COLO668 (cell line): ENCODE data around the gene RASL12.

Experiments
- DNase-seq: peaks from one replicate; lab custom pipeline; 2025; ENCODE audit not compliant: unreplicated experiment; lab: John Stamatoyannopoulos, UW

The RASL12 gene

DNA sequence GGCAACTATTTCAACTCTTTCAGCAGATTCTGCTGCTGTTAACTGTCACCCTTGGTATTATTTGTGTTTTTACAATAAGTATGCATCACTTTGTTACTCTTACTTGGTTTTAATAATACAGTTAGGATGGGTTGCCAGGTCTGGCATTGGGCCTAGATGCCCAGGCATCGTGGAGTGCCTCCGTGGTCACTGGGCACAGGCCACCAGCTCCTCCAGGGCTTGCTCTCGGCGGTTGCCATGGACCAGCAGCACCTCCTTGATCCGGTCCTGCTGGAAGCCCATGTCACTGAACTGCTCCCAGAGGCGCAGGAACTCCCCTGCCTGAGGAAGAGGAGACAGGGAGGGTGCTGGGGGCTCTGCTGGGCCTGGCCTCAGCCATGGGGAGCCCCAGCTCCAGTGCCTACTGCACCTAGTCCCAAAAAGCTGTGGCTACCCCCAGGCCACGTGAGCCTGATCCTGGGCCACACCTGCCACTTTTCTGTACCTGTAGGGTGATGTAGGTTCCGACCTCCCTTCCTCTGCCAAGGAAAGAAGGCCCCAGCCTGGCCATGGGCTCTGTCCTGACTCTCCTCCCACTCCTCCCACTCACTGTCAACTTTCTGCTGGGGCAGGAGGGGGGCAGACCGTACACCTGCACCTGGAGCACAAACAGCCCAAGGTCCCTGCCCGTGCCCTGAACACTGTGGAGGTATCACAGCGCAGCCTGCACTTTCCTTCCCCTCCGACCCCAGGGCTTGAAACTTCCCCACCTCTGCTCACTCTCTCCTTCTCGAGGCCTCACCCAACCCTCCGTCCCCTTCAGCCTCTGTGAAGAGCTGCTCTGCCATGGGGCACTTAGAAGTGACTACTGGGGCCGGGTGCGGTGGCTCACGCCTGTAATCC, 25.4 kb upstream of the RASL12 start:
- DNase-seq: no peak

DNA sequence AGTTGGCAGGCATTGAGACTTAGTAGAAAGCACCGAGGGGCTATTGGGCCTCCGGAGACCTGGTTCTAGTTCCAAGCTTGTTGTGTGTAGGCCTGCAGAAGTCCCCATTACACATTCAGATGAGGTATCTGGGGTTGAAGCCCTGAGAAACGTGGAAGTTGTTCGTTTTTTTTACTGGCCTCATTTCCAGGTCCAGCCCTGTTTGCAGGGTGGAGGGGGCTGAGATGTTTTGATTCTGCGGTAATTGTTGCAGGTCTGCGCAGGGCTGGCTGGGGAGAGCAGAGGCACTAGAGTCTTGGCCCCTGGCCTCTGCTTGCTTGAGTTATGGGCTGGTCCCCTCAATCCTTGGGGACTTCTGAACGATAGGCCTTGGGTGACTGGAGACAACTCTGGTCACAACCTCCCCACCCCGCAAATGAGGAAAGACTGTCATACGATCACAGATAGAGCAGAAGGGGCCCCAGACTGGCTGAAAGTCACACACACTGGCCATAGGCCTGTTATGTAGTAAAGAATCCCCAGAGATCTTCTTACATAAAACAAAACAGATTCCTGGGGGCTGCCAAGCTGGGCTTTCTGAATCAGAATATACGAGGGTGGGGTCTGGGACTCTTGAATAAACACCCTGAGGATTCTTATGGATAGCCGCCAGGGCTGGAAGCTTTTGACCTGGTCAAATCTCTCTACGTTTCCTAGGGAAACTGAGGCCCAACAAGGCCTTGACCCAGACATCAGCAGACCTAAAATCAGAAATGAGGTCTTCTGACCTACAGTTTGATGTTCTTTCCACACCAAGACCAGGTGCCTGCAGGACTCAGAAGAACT, 24.4 kb upstream of the RASL12 start:
- DNase-seq: no peak

DNA sequence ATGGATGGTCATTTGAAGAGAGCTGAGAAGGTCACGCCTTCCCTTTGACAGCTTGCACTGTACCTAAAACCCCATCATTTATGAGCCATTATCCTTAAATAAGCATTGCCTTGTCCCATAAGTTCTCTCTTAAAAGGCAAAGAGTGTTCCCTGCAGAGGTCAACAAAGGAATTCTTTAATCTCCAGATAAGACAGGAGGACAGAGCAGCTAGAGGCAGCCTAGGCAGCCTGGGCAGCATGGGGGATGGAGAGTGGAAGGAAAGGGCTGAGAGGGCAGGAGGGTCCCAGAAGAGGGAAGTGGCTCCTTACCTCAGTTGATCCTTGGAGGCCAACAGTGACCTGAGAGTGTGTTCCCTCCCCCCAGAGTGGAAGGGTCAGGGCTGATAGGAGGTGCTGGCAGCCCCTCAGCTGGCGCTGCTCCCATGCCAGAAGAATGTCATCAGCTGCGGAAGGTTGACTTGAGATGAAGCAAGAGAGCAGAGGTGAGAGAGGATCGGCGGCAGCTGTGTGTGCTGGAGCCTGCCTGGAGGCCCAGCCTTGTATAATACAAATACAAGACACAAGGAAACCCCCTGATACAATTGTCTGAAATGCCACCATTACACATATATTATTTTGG, 21.5 kb upstream of the RASL12 start:
- DNase-seq: no peak

DNA sequence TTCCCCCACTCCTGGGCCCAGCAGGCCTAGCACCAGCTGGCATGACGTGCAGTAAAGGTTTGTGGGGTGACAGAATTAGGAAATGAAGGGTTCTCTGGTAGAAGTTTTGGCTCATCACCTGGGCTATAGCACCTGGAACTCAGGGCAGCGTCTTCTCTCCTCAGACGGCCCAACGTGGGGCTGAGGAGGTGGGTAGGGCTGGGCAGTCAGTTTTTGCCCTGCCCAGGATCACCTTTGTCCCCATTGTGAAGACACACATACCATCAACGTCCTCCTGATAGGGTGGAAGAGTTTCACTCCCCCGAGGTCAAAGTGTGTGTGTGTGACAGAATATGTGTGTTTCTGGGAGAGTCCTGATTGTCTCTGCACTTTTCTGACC, 20.8 kb upstream of the RASL12 start:
- DNase-seq: no peak

DNA sequence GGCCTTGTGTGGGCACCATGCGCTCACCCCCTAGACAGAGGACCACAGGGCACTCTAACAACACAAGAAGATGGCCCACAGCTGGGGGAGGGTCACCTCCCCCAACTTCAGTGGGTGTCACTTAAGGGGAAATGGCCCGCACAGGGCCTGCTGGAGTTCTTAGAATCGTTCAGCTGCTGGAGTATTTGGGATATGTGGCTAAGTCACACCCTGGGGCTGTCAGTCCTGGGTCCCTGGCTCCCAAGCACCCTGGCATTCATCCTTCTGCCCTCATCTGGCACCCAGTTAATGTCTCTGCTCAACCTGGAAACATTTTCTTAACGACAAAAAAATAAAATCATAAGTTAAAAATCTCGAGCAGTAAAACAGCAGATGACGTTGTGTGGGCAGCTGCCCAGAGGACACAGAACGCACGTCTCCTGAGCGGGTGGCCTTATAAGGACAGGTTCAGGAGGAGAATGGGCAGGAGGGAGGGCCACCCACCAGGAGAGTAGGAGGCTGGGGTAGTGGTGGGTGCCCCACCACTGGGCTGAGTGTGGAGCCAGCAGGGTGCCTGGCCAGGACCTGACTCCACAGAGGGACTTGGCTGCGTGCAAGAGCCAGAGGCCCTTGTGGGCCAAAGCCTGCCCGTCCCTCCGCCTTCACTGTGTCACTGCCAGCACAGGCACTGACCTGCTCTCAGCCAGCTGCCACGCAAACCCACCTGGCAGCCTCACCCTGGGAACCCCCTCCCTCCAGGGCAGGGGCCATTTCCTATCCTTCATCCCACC, 20.3 kb upstream of the RASL12 start:
- DNase-seq: no peak

DNA sequence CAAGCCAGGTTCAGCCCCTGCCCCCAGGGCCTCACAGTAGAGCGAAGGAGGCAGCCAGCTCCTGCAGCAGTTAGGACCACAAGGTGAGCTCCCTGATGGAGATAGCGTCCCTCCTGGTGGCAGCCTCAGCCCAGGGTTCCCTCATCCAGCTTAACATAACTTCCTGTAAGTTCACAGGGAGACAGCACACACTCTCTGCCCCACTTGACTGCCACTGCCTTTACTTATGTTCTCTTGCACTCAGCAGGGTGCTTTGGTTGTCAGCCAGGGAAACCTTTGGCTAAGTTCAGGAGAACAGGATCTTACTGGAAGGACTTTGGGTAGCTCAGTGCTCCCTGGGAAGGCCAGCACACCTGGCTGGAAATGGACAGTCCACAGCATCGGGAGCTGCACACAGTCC, 19.6 kb upstream of the RASL12 start:
- DNase-seq: no peak

DNA sequence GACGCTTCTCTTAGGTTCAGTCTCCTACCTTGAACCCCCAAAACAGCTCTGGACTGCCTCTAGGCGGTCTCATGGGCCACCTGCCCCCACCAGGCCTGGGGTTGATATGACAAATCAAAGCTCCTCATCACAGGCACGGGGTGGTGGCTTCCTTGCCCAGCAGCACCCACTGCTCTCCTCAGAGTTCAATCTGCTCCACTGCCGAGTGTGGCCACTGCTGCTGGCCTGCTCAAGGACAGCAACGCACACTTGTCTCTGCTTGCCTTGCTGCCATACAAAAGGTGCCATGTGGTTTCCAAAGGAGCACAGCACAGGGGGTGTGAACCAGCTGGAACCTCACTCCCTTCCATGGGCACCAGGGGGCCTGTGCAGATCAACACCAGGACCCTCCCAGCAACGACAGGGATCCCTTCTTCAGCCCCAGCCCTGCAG, 18.9 kb upstream of the RASL12 start:
- DNase-seq: no peak

DNA sequence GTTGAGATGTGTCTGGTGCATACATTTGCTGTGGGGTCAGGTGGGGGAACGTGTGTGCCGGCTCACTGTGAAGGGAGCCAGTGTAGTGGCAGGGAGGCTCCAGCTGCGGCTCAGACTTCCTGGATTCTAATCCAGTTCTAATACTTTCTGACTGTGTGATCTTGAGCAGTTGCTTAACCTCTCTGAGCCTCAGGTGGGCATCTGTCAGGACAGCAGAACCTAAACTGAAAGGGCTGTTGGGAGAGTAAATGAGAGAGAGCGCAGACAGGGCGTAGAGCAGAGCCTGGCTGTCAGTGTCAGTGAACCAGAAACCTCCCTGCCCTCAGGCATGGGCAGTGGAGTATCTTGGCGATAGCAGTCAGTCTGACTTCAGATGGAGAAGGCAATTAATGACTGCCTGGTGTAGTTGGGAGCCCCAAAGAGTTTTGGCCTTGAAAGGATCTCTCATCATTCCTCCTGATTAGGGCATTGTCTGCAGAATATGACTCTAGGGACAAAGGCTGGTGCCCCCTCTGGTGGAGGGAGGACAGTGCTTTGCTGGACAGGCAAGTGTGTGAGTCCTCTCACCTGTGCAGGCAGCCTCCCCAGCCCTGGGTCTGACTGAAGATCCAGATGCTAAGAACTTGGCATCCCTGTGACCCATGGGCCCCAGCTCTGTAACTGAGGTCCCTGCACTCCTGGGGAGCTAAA, 18.3 kb upstream of the RASL12 start:
- DNase-seq: peak; percentile 37

DNA sequence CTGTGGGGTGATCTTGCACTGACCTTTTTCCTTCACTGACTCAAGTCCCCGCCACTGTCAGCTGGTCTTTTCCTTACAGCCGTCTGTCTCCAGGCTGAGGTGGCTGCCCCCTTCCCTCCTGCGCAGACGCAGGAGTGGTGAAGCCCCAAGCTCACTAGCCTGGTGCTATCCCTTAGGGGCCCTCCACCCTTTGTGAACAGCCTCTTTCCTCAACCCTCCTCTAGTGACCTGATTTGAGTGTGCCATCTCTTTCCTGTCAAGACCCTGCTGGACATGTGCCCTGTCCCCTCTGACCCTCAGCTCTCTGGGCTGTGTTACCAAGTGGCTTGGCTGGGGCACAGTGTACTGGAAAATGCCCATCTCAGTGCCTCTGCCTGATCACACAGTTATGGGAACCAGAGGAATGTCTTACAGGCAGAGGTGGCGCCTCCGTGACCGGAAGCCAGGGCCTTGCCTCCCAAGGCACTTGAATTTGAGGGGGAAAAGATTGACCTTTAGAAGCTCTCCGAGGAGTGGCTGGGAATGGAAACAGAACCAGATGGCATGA, 17.5 kb upstream of the RASL12 start:
- DNase-seq: no peak

DNA sequence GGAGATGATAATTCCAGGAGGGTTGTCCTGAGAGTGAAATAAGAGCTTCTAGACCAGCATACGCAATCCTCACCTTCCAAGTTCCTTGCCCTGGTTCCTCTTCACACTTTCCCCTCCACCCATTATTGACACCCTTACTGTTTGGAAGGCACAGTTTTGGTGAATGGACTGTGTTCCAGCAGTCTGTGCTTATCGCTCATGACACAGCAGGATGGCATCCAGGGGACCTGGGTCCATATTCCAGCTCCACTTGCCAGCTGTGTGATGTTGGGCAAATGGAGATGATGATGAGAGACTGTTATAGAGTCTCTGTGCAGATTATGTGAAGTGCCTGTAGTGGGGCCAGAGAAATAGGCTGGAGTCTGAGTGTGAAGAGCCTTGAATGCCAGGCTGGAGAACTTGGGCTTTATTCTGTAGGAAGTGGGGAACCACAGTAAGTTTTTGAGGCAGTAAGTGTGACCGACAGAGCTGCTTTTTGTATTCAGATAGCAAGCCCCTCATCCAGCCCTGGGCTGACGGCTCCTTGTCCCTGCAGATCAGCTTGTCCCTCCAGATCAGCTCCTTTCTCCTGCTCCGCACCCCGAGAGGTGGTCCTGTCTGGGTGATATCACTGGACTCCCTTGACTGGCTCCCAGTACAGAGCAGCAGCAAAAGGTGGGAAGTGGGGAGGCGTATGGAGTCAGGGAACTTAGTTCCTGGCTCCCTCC, 16.9 kb upstream of the RASL12 start:
- no peak for DNase-seq

DNA sequence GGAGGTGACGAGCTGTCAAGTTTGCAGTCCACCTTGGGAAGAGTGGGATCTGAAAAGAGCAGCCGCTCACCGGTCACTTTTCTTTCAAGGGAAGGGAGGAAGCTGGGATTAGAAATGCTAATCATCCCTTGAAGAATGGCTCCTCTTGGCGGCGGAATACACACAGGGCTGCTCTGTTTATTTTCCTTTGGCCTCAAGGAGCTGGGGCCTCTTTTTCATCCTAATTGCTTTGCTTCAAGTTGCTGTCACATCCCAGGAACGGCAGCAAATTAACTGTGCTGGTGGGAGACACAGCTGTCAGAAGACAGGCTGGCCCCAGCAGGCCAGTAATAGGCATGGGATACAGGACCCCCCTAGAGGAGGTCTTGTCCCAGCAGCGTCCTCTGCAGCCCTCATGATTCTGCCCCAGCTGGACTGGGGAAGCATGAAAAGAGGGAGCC, 15.5 kb upstream of the RASL12 start:
- no peak for DNase-seq

DNA sequence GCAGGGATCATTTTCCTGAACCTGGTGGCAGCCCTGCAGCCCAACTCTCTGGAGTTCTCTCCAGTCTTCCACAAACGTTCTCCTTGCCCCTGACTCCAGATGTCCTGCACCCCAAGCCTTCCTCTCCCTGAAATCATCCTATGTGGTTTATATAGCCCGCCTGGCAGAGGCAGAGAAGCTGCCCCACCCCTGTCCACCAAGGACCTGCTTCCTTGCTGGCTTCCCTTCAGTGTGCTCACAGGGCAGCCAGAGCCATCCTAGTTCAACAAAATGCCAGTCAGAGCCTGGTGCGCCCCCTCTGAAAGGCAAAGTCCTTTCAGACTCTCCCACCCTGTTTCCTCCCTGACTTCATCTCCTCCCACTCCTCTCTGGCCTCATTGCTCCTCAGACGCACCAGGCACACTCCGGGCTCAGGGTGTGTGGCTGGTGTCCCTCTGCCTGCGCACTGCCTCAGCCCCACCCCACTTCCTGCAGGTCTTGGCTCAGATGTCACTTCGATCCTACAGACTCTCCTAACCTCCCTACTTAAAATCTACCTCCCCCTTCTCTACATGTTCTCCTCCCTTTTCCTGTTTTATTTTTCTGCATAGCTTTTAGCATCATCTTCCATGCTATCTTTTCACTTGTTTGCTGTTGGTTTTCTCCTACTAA, 14.6 kb upstream of the RASL12 start:
- no peak for DNase-seq

DNA sequence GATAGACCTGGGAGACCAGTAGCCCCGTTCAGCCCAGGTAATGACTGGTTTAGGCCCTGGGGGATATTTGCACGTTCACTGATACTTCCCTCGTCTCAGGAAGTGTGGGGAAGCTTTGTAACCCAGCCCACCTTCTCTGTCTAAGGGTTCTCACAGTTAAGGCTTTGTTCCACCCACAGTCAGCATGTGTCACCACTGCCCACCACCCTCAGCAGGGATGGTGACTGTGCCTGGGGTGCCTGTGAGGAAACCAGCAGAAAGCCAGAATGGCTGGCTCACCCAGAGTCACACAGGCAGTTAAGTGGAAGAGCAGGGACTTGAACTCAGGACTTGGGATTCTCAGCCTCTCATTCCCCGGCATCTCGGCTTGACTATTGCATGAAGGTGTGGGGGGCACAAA, 14.0 kb upstream of the RASL12 start:
- DNase-seq: no peak

DNA sequence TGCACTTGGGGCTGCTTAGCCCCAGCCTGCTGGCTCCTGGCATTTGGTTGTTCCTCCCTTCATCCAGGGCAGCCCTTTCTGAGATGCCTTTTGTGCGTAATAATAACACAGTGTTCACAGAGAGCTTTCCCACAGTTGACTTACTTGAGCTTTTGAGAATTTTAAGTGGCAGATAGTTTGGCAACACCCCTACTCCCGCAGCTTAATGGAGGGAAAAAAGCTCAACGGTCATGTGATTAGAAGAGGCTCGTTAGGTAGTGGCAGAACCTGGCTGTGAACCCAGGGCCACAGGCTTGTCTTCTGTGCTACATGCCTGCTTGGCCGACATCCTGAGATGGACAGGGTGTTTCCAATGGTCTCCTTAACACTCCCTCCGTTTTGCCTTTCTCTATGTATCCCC, 13.5 kb upstream of the RASL12 start:
- DNase-seq: no peak

DNA sequence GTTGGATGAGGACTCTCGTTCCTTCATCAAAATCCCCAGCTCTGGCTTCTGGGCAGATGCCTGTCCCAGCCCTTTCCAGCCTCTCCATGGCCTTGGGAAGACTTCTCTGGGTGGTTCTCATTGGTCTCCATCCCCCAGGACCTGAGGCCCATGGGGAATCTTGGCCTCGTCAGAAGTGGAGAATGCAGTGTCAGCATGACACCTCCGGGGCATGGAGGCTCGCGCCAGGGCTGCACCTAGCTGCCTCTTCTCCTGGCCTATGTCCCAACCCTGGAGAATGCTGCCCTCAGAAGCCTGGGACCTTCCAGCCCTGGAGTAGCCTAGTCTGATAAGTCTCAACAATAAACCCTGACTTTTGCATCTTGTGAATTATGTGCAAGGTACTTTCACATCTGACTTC, 11.8 kb upstream of the RASL12 start:
- DNase-seq: no peak

DNA sequence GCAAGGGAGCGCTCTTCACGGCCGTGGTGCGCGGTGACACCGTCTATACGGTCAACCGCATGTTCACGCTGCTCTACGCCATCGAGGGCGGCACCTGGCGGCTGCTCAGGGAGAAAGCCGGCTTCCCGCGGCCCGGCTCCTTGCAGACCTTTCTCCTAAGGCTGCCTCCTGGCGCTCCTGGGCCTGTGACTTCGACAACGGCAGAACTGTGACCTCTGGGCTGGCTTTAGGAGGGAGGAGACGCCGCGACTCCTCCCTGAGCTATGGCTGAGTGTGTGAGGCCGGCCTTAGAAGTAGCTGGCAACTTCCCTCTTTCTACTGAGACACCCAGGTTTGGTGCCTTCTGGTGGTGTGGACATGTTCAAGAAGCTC, 10.2 kb upstream of the RASL12 start:
- peak; percentile 54 for DNase-seq

DNA sequence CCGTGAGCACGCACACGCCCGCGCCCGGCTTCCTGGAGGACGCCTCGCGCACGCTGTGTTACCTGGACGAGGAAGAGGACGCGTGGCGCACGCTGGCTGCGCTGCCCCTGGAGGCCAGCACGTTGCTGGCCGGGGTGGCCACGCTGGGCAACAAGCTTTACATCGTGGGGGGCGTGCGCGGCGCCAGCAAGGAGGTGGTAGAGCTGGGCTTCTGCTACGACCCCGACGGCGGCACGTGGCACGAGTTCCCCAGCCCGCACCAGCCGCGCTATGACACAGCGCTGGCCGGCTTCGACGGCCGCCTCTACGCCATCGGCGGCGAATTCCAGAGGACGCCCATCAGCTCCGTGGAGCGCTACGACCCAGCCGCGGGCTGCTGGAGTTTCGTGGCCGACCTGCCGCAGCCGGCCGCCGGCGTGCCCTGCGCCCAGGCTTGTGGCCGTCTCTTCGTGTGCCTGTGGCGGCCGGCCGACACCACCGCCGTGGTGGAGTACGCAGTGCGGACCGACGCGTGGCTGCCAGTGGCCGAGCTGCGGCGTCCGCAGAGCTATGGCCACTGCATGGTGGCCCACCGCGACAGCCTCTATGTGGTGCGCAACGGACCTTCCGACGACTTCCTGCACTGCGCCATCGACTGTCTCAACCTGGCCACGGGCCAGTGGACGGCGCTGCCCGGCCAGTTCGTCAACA, 9.6 kb upstream of the RASL12 start:
- DNase-seq: no peak

DNA sequence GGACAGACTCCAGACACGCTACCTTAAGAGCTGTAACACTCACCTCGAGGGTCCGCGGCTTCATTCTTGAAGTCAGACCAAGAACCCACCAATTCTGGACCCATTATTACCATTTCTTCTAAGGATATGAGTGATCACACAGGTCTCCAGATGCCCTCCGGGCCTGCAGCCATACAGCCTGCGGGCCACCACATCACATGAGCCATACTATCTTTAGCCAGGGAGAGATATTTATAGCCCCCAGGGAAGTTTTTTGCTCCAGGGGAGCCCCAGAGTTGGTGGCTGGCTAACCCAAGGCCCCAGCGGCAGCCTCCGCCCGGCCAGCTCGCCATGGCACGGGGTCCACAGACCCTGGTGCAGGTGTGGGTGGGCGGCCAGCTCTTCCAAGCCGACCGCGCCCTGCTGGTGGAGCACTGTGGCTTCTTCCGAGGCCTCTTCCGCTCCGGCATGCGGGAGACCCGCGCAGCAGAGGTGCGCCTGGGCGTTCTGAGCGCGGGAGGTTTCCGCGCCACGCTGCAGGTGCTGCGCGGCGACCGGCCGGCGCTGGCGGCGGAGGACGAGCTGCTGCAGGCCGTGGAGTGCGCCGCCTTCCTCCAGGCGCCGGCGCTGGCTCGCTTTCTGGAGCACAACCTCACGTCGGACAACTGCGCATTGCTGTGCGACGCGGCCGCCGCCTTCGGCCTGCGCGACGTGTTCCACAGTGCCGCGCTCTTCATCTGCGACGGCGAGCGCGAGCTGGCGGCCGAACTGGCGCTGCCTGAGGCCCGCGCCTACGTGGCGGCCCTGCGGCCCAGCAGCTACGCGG, 8.9 kb upstream of the RASL12 start, which contains the start of gene KBTBD13:
Gene KBTBD13, plus strand, starts transcription at position 261 of the 805 bp plus-strand sequence. Its CDS starts 70 bp downstream, at position 331.
- no peak for DNase-seq
